Effector memory CD4-positive, alpha-beta T cell (primary cell): ENCODE measurements around the gene ZNF860.

Experiments used
- DNase-seq, 3 donors: peaks; one replicate each; pipeline ENCODE4 v3.0.0-alpha.2; 2020
- H3K27ac ChIP-seq: 2 replicates; pipeline ENCODE4 v1.7.0; 2013; ENCODE audit warnings: mild to moderate bottlenecking, low read length, moderate library complexity; ENCODE audit not compliant: insufficient read depth, poor library complexity, severe bottlenecking
- H3K27me3 ChIP-seq: replicated peaks from 2 replicates; pipeline ENCODE4 v1.7.0; 2013; ENCODE audit warnings: mild to moderate bottlenecking, low read length; ENCODE audit not compliant: insufficient read depth, control insufficient read depth, poor library complexity, severe bottlenecking
- H3K36me3 ChIP-seq: 2 replicates; pipeline ENCODE4 v1.7.0; 2013; ENCODE audit warnings: mild to moderate bottlenecking, low read length, moderate library complexity; ENCODE audit not compliant: control insufficient read depth, insufficient read depth
- H3K4me1 ChIP-seq: 2 replicates; pipeline ENCODE4 v1.7.0; 2013; ENCODE audit warnings: low read length, mild to moderate bottlenecking; ENCODE audit not compliant: control insufficient read depth, insufficient read depth, poor library complexity, severe bottlenecking
- H3K4me3 ChIP-seq: 2 replicates; pipeline ENCODE4 v1.7.0; 2013; ENCODE audit warnings: low read length, low read depth, mild to moderate bottlenecking; ENCODE audit not compliant: insufficient read depth, poor library complexity, severe bottlenecking
- H3K9me3 ChIP-seq: 2 replicates; pipeline ENCODE4 v1.7.0; 2013; ENCODE audit warnings: mild to moderate bottlenecking, low read length, moderate library complexity; ENCODE audit not compliant: control insufficient read depth

The ZNF860 gene

GRCh38 chr3:31947162-31947561, 34.4 kb upstream of the ZNF860 start:
- no peak overlapping the region for H3K27ac ChIP-seq
- no peak overlapping the region for H3K4me3 ChIP-seq
- H3K4me1 ChIP-seq = no peaks in the 10 kb centered on the region
- DNase-seq = no peak
- no peaks in the 10 kb centered on the region for H3K9me3 ChIP-seq
- H3K36me3 ChIP-seq = no peaks in the 10 kb centered on the region
- H3K27me3 ChIP-seq = no peaks in the 10 kb centered on the region

DNA sequence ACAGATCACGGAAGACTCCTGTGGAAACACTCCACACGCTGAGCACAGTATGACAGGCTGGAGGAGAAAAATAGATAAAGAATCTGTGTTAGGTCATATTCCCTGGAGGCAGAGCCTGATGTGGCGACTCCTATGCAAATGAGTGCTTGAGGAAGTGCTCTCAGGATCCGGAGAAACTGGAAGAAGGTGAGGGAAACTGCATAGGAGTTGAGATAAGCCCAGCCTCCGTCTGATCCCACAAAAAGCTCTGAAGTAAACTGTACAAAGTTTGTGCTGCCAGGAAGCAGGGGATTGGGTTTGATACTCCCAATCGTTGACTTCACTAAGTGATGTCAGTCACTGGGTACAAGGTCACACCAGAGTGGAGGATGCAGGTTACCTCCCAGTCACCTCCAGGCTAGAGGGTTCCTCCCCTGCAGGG, 33.9 kb upstream of the ZNF860 start:
- no peak overlapping the region for H3K4me3 ChIP-seq
- no peak for DNase-seq
- H3K9me3 ChIP-seq = no peaks in the 10 kb centered on the region
- no peaks in the 10 kb centered on the region for H3K36me3 ChIP-seq
- H3K27ac ChIP-seq = no peak overlapping the region
- H3K27me3 ChIP-seq = no peaks in the 10 kb centered on the region
- H3K4me1 ChIP-seq = no peaks in the 10 kb centered on the region

DNA sequence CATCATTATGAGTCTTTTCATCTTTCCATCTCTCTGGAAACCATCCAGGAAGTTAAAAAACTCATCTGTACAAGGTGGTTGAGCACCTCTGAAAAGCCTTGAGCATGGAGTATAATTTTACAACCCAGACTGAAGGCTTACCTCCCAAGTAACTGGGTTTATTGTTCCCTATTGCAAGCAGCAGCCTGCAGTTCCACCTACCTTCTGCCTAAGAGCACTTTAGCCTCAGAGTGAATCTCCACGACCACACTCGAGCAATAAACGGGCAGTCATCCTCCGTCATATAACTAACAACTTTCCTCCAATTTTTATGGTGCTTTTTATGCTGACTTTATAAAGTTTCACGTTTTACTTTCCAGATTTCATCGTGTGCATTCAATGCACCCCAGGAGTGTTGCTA, 33.3 kb upstream of the ZNF860 start:
- Histone ChIP-seq H3K36me3 (no peaks in the 10 kb centered on the region), H3K9me3 (no peaks in the 10 kb centered on the region), H3K27me3 (no peaks in the 10 kb centered on the region), H3K4me3 (no peak overlapping the region), H3K4me1 (no peaks in the 10 kb centered on the region), H3K27ac (no peak overlapping the region)
- no peak for DNase-seq

DNA sequence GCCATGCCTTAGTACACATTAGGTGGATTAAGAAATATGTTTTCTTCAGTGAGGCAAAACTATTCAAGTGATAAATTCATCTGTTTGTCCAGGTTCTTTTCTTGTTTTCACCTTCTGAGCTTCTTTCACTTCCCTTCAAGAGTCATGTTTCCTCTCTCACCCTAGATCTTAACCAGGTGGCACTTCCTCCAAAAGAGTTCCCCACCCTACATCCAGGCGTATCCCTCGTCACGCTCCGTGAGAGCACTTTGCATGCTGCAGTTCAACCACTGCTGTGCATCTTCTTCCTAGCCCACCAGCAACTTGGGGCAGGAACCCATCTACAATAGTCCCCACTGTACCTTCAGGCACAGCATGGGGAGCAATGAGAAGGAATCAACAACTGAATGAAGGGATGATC, 29.3 kb upstream of the ZNF860 start:
- no peak overlapping the region for H3K4me3 ChIP-seq
- no peak for DNase-seq
- peaks cover 6% of the 10 kb centered on the region for H3K9me3 ChIP-seq
- no peak overlapping the region for H3K27ac ChIP-seq
- no peaks in the 10 kb centered on the region for H3K27me3 ChIP-seq
- H3K4me1 ChIP-seq = no peaks in the 10 kb centered on the region
- H3K36me3 ChIP-seq = no peaks in the 10 kb centered on the region

DNA sequence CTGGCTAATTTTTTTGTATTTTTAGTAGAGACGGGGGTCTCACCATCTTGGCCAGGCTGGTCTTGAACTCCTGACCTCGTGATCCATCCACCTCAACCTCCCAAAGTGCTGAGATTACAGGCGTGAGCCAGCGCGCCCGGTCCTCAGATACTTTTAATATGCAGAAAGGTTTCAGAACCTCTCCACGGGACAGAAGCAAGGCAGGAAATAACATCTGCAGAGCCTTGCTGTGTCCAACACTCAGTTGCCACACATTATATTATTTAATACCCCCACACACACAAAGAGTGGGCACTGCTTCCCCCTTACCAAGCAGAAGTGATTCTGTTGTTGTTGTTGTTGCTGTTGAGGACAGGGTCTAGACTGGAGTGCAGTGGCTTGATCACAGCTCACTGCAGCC, 28.5 kb upstream of the ZNF860 start:
- no peak for DNase-seq
- Histone ChIP-seq H3K4me3 (no peak overlapping the region), H3K27ac (no peak overlapping the region), H3K36me3 (no peaks in the 10 kb centered on the region), H3K4me1 (no peaks in the 10 kb centered on the region), H3K9me3 (peaks cover 6% of the 10 kb centered on the region), H3K27me3 (no peaks in the 10 kb centered on the region)

DNA sequence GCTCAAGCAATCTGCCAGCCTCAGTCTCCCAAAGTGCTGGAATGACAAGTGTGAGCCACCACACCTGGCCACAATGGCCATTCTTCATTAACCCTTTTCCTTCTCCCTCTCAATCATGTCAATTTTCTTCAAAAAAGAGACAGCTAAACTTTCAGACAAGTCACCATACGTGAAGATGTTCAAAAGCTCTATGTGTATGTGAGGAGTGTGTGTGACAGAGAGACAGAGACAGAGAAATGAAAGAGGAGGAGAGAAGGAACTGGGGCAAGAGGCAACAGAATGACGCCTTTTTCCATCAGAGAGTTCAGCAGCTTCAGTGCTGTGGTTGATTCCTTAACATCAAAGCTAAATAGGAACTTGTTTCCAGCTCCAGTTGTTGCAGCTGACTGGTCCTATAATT, 27.9 kb upstream of the ZNF860 start:
- no peak overlapping the region for H3K4me3 ChIP-seq
- no peaks in the 10 kb centered on the region for H3K36me3 ChIP-seq
- peaks cover 6% of the 10 kb centered on the region for H3K9me3 ChIP-seq

GRCh38 chr3:31955581-31955980, 26.0 kb upstream of the ZNF860 start:
- Histone ChIP-seq H3K27ac (no peak overlapping the region), H3K36me3 (no peaks in the 10 kb centered on the region), H3K27me3 (no peaks in the 10 kb centered on the region), H3K9me3 (peaks cover 6% of the 10 kb centered on the region), H3K4me3 (no peak overlapping the region), H3K4me1 (no peaks in the 10 kb centered on the region)
- DNase-seq = no peak

More for the DNA sequence above, 27.9 kb upstream of the ZNF860 start:
- Histone ChIP-seq H3K27ac (no peak overlapping the region), H3K27me3 (no peaks in the 10 kb centered on the region), H3K4me1 (no peaks in the 10 kb centered on the region)
- DNase-seq = no peak

- no peaks in the 10 kb centered on the region for H3K36me3 ChIP-seq
- H3K4me3 ChIP-seq = no peak overlapping the region
- peaks cover 6% of the 10 kb centered on the region for H3K9me3 ChIP-seq
- H3K27ac ChIP-seq = no peak overlapping the region
- H3K4me1 ChIP-seq = no peaks in the 10 kb centered on the region
- DNase-seq = no peak
- no peaks in the 10 kb centered on the region for H3K27me3 ChIP-seq
Observed at GRCh38 chr3:31957106-31957505, 24.4 kb upstream of the ZNF860 start.

- H3K27me3 ChIP-seq = no peaks in the 10 kb centered on the region
- H3K4me3 ChIP-seq = no peak overlapping the region
- H3K27ac ChIP-seq = no peak overlapping the region
- no peaks in the 10 kb centered on the region for H3K4me1 ChIP-seq
- H3K36me3 ChIP-seq = no peaks in the 10 kb centered on the region
- peaks cover 6% of the 10 kb centered on the region for H3K9me3 ChIP-seq
- no peak for DNase-seq
Observed at GRCh38 chr3:31958701-31959152, 22.8 kb upstream of the ZNF860 start.

DNA sequence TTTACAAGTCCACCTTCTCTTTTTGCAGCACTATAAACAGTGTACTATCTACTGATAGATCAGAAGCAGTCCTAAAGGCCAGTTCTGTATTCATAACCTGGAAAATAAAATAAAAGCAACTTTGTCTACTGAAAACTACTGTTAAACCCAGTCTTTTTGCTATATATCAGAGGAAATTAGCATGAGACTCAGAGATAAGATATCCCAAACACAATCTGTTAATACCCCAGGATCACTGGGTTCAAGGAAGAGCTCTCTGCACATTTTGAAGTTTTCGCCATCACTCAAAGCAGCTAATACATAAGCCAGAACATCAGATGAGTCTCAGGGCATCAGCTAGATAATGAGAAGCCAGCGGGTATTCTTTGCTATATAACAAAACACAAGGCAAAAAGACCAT, 22.3 kb upstream of the ZNF860 start:
- no peaks in the 10 kb centered on the region for H3K36me3 ChIP-seq

More for the DNA sequence above, 22.3 kb upstream of the ZNF860 start:
- Histone ChIP-seq H3K27me3 (no peaks in the 10 kb centered on the region), H3K4me1 (no peaks in the 10 kb centered on the region), H3K4me3 (no peak overlapping the region), H3K27ac (no peak overlapping the region), H3K9me3 (peaks cover 6% of the 10 kb centered on the region)
- no peak for DNase-seq
